ENCODE measurements around the gene KCNA1. TPM values are rescaled to one million over a fixed set of nuclear protein-coding genes. Genes with fewer than 3 reads are reported as not detected.

The KCNA1 gene
- polyA plus RNA-seq, 1 donor from 2014 or later = 14.7 TPM

DNA sequence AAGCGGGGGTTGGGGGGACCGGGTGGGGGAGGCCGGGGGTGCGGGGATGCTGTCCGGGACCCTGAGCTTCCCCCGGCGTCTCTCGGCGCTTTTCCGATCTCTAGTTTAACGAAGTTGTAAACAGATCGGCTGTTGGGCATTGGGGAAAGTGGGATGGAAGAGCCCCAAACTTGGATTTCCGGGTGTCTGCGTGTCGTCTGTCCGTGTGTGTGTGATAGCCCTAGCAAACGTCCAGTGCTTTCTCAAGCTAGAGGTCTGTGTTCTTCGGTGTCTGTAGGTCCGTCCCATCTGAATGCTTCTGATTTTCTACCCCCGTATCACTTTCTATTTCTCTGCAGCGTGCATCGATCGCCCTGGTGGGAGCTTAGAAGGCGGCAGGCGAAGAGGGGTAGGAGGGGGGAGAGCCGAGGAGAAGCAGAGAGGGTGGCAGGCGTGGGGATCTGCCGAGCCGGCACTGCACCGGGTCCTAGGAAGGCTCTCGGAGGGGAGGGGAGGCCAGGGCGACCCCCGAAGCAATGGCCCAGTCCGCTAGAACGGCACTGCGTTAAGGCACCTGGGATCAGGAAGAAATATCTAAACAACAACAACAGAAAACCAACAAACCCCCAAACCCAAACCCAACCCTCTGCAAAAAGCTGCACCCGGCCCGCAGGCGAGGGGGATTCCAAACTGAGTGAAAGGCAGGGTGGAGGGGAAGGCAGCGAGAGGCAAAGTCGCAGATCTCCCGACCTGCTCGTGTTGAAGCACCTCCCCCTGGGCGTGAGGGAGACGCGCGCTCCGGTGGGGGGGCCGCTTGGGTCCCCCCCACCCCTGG is 1.0 kb downstream of the KCNA1 start:
- Histone ChIP-seq H3K9me2 (ENCODE audit: insufficient read depth, low read length) (no peaks in the 10 kb centered on the region), H3K4me2 (ENCODE audit: low read length) (peak overlapping the region; percentile 30), H3F3A (ENCODE audit: insufficient read depth, low read length, poor library complexity, severe bottlenecking) (no peaks in the 10 kb centered on the region), H3K36me3 (ENCODE audit: insufficient read depth, low read length) (no peaks in the 10 kb centered on the region), H3K27ac (ENCODE audit: low read length) (no peak overlapping the region), H4K20me1 (ENCODE audit: insufficient read depth) (no peaks in the 10 kb centered on the region), H3K27me3 (ENCODE audit: insufficient read depth, low read depth, low read length) (peaks cover 65% of the 10 kb centered on the region), H3K4me3 (ENCODE audit: low read length) (peak overlapping the region; percentile 89), H3K9me3 (ENCODE audit: low read length) (peaks cover 7% of the 10 kb centered on the region), H3K79me2 (replicated peaks; ENCODE audit: insufficient read depth, low read length) (no peaks in the 10 kb centered on the region), H3K9ac (ENCODE audit: low read length) (peak overlapping the region; percentile 79), H2AFZ (ENCODE audit: low read depth, low read length) (no peak overlapping the region)
- TF ChIP-seq EZH2 (IDR thresholded peaks at IDR 0.05; ENCODE audit: borderline replicate concordance, insufficient read depth, low read length, poor library complexity, severe bottlenecking) (no peak), TAF1 (IDR thresholded peaks at IDR 0.05; ENCODE audit: low read depth) (peak; percentile 21)

DNA sequence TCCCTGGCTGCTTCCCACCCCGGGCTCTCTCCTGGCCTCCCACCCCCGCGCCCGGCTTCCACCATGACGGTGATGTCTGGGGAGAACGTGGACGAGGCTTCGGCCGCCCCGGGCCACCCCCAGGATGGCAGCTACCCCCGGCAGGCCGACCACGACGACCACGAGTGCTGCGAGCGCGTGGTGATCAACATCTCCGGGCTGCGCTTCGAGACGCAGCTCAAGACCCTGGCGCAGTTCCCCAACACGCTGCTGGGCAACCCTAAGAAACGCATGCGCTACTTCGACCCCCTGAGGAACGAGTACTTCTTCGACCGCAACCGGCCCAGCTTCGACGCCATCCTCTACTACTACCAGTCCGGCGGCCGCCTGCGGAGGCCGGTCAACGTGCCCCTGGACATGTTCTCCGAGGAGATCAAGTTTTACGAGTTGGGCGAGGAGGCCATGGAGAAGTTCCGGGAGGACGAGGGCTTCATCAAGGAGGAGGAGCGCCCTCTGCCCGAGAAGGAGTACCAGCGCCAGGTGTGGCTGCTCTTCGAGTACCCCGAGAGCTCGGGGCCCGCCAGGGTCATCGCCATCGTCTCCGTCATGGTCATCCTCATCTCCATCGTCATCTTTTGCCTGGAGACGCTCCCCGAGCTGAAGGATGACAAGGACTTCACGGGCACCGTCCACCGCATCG is 1.8 kb downstream of the KCNA1 start:
- H3K36me3 ChIP-seq (ENCODE audit: insufficient read depth, low read length) = no peaks in the 10 kb centered on the region
- no peak for TF ChIP-seq POLR2AphosphoS5 (IDR thresholded peaks at IDR 0.05)
- TF ChIP-seq MXI1 (conservative IDR thresholded peaks at IDR 0.05; ENCODE audit: poor library complexity, severe bottlenecking) = no peak
- no peak for TF ChIP-seq RAD21 (conservative IDR thresholded peaks at IDR 0.05)
- no peak for TF ChIP-seq EP300 (conservative IDR thresholded peaks at IDR 0.05; ENCODE audit: poor library complexity, severe bottlenecking)
- TF ChIP-seq SMC3 (conservative IDR thresholded peaks at IDR 0.05; ENCODE audit: poor library complexity) = no peak
- no peak for TF ChIP-seq EZH2 (IDR thresholded peaks at IDR 0.05; ENCODE audit: borderline replicate concordance, insufficient read depth, low read length, poor library complexity, severe bottlenecking)
- TF ChIP-seq, protein P1, sequence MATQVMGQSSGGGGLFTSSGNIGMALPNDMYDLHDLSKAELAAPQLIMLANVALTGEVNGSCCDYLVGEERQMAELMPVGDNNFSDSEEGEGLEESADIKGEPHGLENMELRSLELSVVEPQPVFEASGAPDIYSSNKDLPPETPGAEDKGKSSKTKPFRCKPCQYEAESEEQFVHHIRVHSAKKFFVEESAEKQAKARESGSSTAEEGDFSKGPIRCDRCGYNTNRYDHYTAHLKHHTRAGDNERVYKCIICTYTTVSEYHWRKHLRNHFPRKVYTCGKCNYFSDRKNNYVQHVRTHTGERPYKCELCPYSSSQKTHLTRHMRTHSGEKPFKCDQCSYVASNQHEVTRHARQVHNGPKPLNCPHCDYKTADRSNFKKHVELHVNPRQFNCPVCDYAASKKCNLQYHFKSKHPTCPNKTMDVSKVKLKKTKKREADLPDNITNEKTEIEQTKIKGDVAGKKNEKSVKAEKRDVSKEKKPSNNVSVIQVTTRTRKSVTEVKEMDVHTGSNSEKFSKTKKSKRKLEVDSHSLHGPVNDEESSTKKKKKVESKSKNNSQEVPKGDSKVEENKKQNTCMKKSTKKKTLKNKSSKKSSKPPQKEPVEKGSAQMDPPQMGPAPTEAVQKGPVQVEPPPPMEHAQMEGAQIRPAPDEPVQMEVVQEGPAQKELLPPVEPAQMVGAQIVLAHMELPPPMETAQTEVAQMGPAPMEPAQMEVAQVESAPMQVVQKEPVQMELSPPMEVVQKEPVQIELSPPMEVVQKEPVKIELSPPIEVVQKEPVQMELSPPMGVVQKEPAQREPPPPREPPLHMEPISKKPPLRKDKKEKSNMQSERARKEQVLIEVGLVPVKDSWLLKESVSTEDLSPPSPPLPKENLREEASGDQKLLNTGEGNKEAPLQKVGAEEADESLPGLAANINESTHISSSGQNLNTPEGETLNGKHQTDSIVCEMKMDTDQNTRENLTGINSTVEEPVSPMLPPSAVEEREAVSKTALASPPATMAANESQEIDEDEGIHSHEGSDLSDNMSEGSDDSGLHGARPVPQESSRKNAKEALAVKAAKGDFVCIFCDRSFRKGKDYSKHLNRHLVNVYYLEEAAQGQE (IDR thresholded peaks at IDR 0.05; ENCODE audit: borderline replicate concordance) = no peak
- TF ChIP-seq TAF1 (IDR thresholded peaks at IDR 0.05; ENCODE audit: low read depth) = no peak
- H3K4me2 ChIP-seq (ENCODE audit: low read length) = no peak overlapping the region

DNA sequence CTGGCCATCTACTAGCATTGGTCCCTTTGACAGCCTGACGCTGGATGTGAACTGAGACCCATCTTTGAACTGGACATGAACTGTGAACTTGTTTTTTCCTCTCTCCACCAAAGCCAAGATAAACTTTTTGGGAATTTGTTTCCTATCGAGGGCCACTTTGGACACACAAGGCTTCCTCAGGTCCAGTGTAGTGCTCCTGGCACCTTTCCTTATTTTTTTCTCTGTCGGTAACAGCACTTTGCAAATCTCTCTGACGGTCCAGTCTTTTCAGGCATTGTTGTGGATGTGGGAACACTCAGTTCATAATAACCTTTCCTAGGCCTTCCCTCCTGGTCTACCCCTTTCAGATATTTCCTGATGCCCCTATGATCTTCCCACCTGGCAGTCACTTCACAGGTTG is 5.0 kb downstream of the KCNA1 start:
- H2AFZ ChIP-seq (ENCODE audit: low read depth, low read length) = no peak overlapping the region
- H3K27me3 ChIP-seq (ENCODE audit: insufficient read depth, low read depth, low read length) = peaks cover 34% of the 10 kb centered on the region
- no peaks in the 10 kb centered on the region for H4K20me1 ChIP-seq (ENCODE audit: insufficient read depth)
- H3K36me3 ChIP-seq (ENCODE audit: insufficient read depth, low read length) = no peaks in the 10 kb centered on the region
- H3K4me2 ChIP-seq (ENCODE audit: low read length) = no peak overlapping the region
- H3F3A ChIP-seq (ENCODE audit: insufficient read depth, low read length, poor library complexity, severe bottlenecking) = no peaks in the 10 kb centered on the region
- no peaks in the 10 kb centered on the region for H3K79me2 ChIP-seq (replicated peaks; ENCODE audit: insufficient read depth, low read length)
- H3K27ac ChIP-seq (ENCODE audit: low read length) = no peak overlapping the region
- H3K9me3 ChIP-seq (ENCODE audit: low read length) = peaks cover 7% of the 10 kb centered on the region
- no peak for TF ChIP-seq POLR2AphosphoS5 (IDR thresholded peaks at IDR 0.05)
- TF ChIP-seq SMC3 (conservative IDR thresholded peaks at IDR 0.05; ENCODE audit: poor library complexity) = no peak
- no peak for TF ChIP-seq MXI1 (conservative IDR thresholded peaks at IDR 0.05; ENCODE audit: poor library complexity, severe bottlenecking)
- TF ChIP-seq, protein P1 (IDR thresholded peaks at IDR 0.05; ENCODE audit: borderline replicate concordance) = no peak
- no peak for TF ChIP-seq EZH2 (IDR thresholded peaks at IDR 0.05; ENCODE audit: borderline replicate concordance, insufficient read depth, low read length, poor library complexity, severe bottlenecking)
- TF ChIP-seq, protein P2, sequence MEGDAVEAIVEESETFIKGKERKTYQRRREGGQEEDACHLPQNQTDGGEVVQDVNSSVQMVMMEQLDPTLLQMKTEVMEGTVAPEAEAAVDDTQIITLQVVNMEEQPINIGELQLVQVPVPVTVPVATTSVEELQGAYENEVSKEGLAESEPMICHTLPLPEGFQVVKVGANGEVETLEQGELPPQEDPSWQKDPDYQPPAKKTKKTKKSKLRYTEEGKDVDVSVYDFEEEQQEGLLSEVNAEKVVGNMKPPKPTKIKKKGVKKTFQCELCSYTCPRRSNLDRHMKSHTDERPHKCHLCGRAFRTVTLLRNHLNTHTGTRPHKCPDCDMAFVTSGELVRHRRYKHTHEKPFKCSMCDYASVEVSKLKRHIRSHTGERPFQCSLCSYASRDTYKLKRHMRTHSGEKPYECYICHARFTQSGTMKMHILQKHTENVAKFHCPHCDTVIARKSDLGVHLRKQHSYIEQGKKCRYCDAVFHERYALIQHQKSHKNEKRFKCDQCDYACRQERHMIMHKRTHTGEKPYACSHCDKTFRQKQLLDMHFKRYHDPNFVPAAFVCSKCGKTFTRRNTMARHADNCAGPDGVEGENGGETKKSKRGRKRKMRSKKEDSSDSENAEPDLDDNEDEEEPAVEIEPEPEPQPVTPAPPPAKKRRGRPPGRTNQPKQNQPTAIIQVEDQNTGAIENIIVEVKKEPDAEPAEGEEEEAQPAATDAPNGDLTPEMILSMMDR (IDR thresholded peaks at IDR 0.05; ENCODE audit: poor library complexity, severe bottlenecking) = no peak
- no peak for TF ChIP-seq EP300 (conservative IDR thresholded peaks at IDR 0.05; ENCODE audit: poor library complexity, severe bottlenecking)
- no peak for TF ChIP-seq RAD21 (conservative IDR thresholded peaks at IDR 0.05)
- H3K4me3 ChIP-seq (ENCODE audit: low read length) = no peak overlapping the region
- no peak overlapping the region for H3K9ac ChIP-seq (ENCODE audit: low read length)
- H3K9me2 ChIP-seq (ENCODE audit: insufficient read depth, low read length) = no peaks in the 10 kb centered on the region

More for the DNA sequence above, 1.8 kb downstream of the KCNA1 start:
- no peaks in the 10 kb centered on the region for H3F3A ChIP-seq (ENCODE audit: insufficient read depth, low read length, poor library complexity, severe bottlenecking)
- peaks cover 64% of the 10 kb centered on the region for H3K27me3 ChIP-seq (ENCODE audit: insufficient read depth, low read depth, low read length)
- H3K9me2 ChIP-seq (ENCODE audit: insufficient read depth, low read length) = no peaks in the 10 kb centered on the region
- no peak overlapping the region for H2AFZ ChIP-seq (ENCODE audit: low read depth, low read length)
- H3K9ac ChIP-seq (ENCODE audit: low read length) = peak overlapping the region; percentile 79
- H3K9me3 ChIP-seq (ENCODE audit: low read length) = peaks cover 7% of the 10 kb centered on the region
- H3K27ac ChIP-seq (ENCODE audit: low read length) = no peak overlapping the region
- H3K4me3 ChIP-seq (ENCODE audit: low read length) = peak overlapping the region; percentile 89
- no peaks in the 10 kb centered on the region for H3K79me2 ChIP-seq (replicated peaks; ENCODE audit: insufficient read depth, low read length)
- H4K20me1 ChIP-seq (ENCODE audit: insufficient read depth) = no peaks in the 10 kb centered on the region
